GM21447 (cell line): ENCODE data around the gene GLYATL1B.

Experiments used
- ATAC-seq: cut with Tn5 transposase; IDR thresholded peaks from one replicate; pipeline ENCODE4 v1.9.1; 2021; ENCODE audit not compliant: unreplicated experiment

The GLYATL1B gene

GRCh38 chr11:59142530-59143507 lies 56.7 kb downstream of the GLYATL1B start, which contains the start of gene FAM111A:
Gene FAM111A (plus strand): TSS chr11:59142856. CDS start chr11:59148873, 6,017 bp downstream.
- peak; percentile 75 for ATAC-seq

GRCh38 chr11:59144096-59144495 lies 58.0 kb downstream of the GLYATL1B start:
- ATAC-seq = no peak
